Measurements from ENCODE around the gene MYOG.

MYOG gene

GRCh38 chr1:203074610-203075009, 11.2 kb downstream of the MYOG start:
- no peak for ATAC-seq
- no peak for TF ChIP-seq ZNF70 (CRISPR knock-in tag; IDR thresholded peaks at IDR 0.05)
- no peak for TF ChIP-seq ZFP30 (CRISPR knock-in tag; IDR thresholded peaks at IDR 0.05)
- TF ChIP-seq CSDC2 (CRISPR knock-in tag; IDR thresholded peaks at IDR 0.05) = no peak
- TF ChIP-seq BACH2 (CRISPR knock-in tag; IDR thresholded peaks at IDR 0.05; ENCODE audit: borderline replicate concordance) = no peak
- TF ChIP-seq PATZ1 (CRISPR knock-in tag; IDR thresholded peaks at IDR 0.05; ENCODE audit: borderline replicate concordance) = no peak
- TF ChIP-seq ZNF8 (CRISPR knock-in tag; IDR thresholded peaks at IDR 0.05) = no peak
- TF ChIP-seq CSRNP3 (CRISPR knock-in tag; IDR thresholded peaks at IDR 0.05) = no peak
- no peak for TF ChIP-seq GLIS3 (CRISPR knock-in tag; IDR thresholded peaks at IDR 0.05)

- TF ChIP-seq ZFP3 (CRISPR knock-in tag; IDR thresholded peaks at IDR 0.05) (no peak), PPARA (CRISPR knock-in tag; IDR thresholded peaks at IDR 0.05; ENCODE audit: borderline replicate concordance) (no peak), ZNF70 (CRISPR knock-in tag; IDR thresholded peaks at IDR 0.05) (no peak), SNAI2 (CRISPR knock-in tag; IDR thresholded peaks at IDR 0.05) (no peak), ISL1 (CRISPR knock-in tag; IDR thresholded peaks at IDR 0.05) (no peak), CSRNP3 (CRISPR knock-in tag; IDR thresholded peaks at IDR 0.05) (no peak), BACH2 (CRISPR knock-in tag; IDR thresholded peaks at IDR 0.05; ENCODE audit: borderline replicate concordance) (no peak), CREB5 (CRISPR knock-in tag; IDR thresholded peaks at IDR 0.05; ENCODE audit: low read depth) (no peak), ZNF8 (CRISPR knock-in tag; IDR thresholded peaks at IDR 0.05) (no peak)
- no peak for ATAC-seq
Measured at GRCh38 chr1:203073469-203073868, 12.3 kb downstream of the MYOG start.

- no peak for ATAC-seq
- TF ChIP-seq CREB5 (CRISPR knock-in tag; IDR thresholded peaks at IDR 0.05; ENCODE audit: low read depth) (no peak), BACH2 (CRISPR knock-in tag; IDR thresholded peaks at IDR 0.05; ENCODE audit: borderline replicate concordance) (no peak), ZC3H10 (CRISPR knock-in tag; IDR thresholded peaks at IDR 0.05) (no peak), ZNF565 (CRISPR knock-in tag; conservative IDR thresholded peaks at IDR 0.05; ENCODE audit: low read depth) (no peak), ISL1 (CRISPR knock-in tag; IDR thresholded peaks at IDR 0.05) (no peak), ESRRG (CRISPR knock-in tag; IDR thresholded peaks at IDR 0.05) (no peak), TCF4 (CRISPR knock-in tag; IDR thresholded peaks at IDR 0.05; ENCODE audit: borderline replicate concordance) (no peak), PATZ1 (CRISPR knock-in tag; IDR thresholded peaks at IDR 0.05; ENCODE audit: borderline replicate concordance) (no peak), TSHZ2 (CRISPR knock-in tag; IDR thresholded peaks at IDR 0.05) (no peak), GLIS3 (CRISPR knock-in tag; IDR thresholded peaks at IDR 0.05) (no peak), ZFP30 (CRISPR knock-in tag; IDR thresholded peaks at IDR 0.05) (no peak)
Measured at GRCh38 chr1:203072911-203073310, 12.9 kb downstream of the MYOG start.

Measured in SK-N-SH treated with all-trans-retinoic acid at 6 μM for 48 hours (cell line).